PC-3 (cell line): Measurements from ENCODE around the gene MTMR6. TPM values are rescaled to one million over a fixed set of nuclear protein-coding genes. Genes with fewer than 3 reads are reported as not detected.

Source experiments
- ATAC-seq: fragments of 200-7000 bp; cut with Tn5 transposase; 2 replicates; pipeline ENCODE4 v1.9.1; 2020; ENCODE audit warnings: mild to moderate bottlenecking, moderate library complexity
- BruUV-seq: library from RNA; stranded (reverse); fragments of 400-500 nt; replicated peaks from 2 replicates; lab custom pipeline; 2021; lab: Mats Ljungman, UMichigan
- CTCF ChIA-PET: fragments of 300-600 bp; sonication (Branson Sonifier 250); formaldehyde crosslinking; loops from one replicate; lab custom pipeline; 2022; ENCODE audit warnings: antibody characterized with exemption; lab: Charles Lee
- POLR2A ChIA-PET: fragments of 300-600 bp; sonication (Branson Sonifier 250); formaldehyde crosslinking; loops from one replicate; lab custom pipeline; 2022; ENCODE audit warnings: antibody characterized with exemption; ENCODE audit not compliant: unreplicated experiment; lab: Charles Lee
- DNase-seq: peaks from one replicate; pipeline ENCODE4 v3.0.0-alpha.2; 2015
- H2AFZ ChIP-seq: fragments of 300-600 bp; sonication (generic); 2 replicates; pipeline ENCODE4 v1.6.0; 2016; ENCODE audit warnings: antibody characterized with exemption, low read length
- H3F3A ChIP-seq: fragments of 300-600 bp; sonication (generic); one replicate; pipeline ENCODE4 v1.6.0; 2017; ENCODE audit warnings: antibody characterized with exemption, low read length, control low read depth, mild to moderate bottlenecking; ENCODE audit not compliant: unreplicated experiment
- H3K27ac ChIP-seq: fragments of 300-600 bp; sonication (generic); 2 replicates; pipeline ENCODE4 v1.5.1; 2016; ENCODE audit warnings: mild to moderate bottlenecking, low read length
- H3K27me3 ChIP-seq: fragments of 300-600 bp; sonication (generic); 2 replicates; pipeline ENCODE4 v1.6.1; 2016; ENCODE audit warnings: low read length, mixed read lengths
- H3K36me3 ChIP-seq: fragments of 300-600 bp; sonication (generic); 2 replicates; pipeline ENCODE4 v1.6.1; 2016; ENCODE audit warnings: low read depth, mixed run types, low read length, mixed read lengths
- H3K4me1 ChIP-seq: fragments of 300-600 bp; sonication (generic); 2 replicates; pipeline ENCODE4 v1.5.1; 2016; ENCODE audit warnings: low read length; ENCODE audit not compliant: insufficient read depth
- H3K4me2 ChIP-seq: fragments of 300-600 bp; sonication (generic); 2 replicates; pipeline ENCODE4 v1.6.0; 2016; ENCODE audit warnings: low read length
- H3K4me3 ChIP-seq: fragments of 300-600 bp; sonication (generic); 2 replicates; pipeline ENCODE4 v1.5.1; 2016; ENCODE audit warnings: mild to moderate bottlenecking, low read length, mixed read lengths
- H3K79me2 ChIP-seq: fragments of 300-600 bp; sonication (generic); 2 replicates; pipeline ENCODE4 v1.6.1; 2017; ENCODE audit warnings: low read length, mixed read lengths
- H3K9ac ChIP-seq: fragments of 300-600 bp; sonication (generic); 2 replicates; pipeline ENCODE4 v1.6.0; 2016; ENCODE audit warnings: mild to moderate bottlenecking, low read length
- H3K9me2 ChIP-seq: fragments of 300-600 bp; sonication (generic); replicated peaks from 2 replicates; pipeline ENCODE4 v1.6.1; 2016; ENCODE audit warnings: mixed run types, low read length, mixed read lengths
- H3K9me3 ChIP-seq: fragments of 300-600 bp; sonication (generic); 2 replicates; pipeline ENCODE4 v1.6.1; 2016; ENCODE audit warnings: low read length, mixed read lengths
- H4K20me1 ChIP-seq: fragments of 300-600 bp; sonication (generic); 2 replicates; pipeline ENCODE4 v1.6.1; 2016; ENCODE audit warnings: low read length, mixed read lengths
- EZH2 ChIP-seq: fragments of 300-600 bp; sonication (generic); IDR thresholded peaks from one replicate; pipeline ENCODE4 v1.6.1; 2017; ENCODE audit warnings: antibody characterized with exemption, mild to moderate bottlenecking, low read length; ENCODE audit not compliant: unreplicated experiment
- EZH2phosphoT487 ChIP-seq: fragments of 300-600 bp; sonication (generic); IDR thresholded peaks from 2 replicates; pipeline ENCODE4 v1.6.1; 2018; ENCODE audit warnings: mild to moderate bottlenecking, antibody characterized with exemption, low read length, borderline replicate concordance
- intact Hi-C: fragments of 100-400 bp; cut with micrococcal nuclease; formaldehyde crosslinking; loops from 2 replicates; pipeline ENCODE4 v1.9.0; 2023
- total RNA-seq: library from RNA; depleted of rRNA; stranded (reverse); fragments of >200 nt; gene quantifications from 2 replicates; pipeline ENCODE4 v1.2.3, GENCODE V29; 2014
- TF ChIP-seq, protein P1 (sequence below): fragments of 300-600 bp; sonication (generic); conservative IDR thresholded peaks from 2 replicates; pipeline ENCODE4 v1.5.1; 2017; ENCODE audit warnings: antibody characterized with exemption, low read depth, mild to moderate bottlenecking, low read length

Gene MTMR6
- total RNA-seq, 1 experiment from 2014 or later = 10.5 TPM

- intact Hi-C loops = no loop called here
- no TSS peak for BruUV-seq
- no peaks in the 10 kb centered on the region for H3F3A ChIP-seq
Observed at GRCh38 chr13:25306671-25307464, 19.6 kb upstream of the MTMR6 start.

GRCh38 chr13:25302121-25302520 is 14.8 kb upstream of the MTMR6 start:
- H3K4me3 ChIP-seq = peak overlapping the region; percentile 89
- H3K27me3 ChIP-seq = no peaks in the 10 kb centered on the region
- no peak for ATAC-seq
- intact Hi-C loops = no loop called here
- H3K9me3 ChIP-seq = no peaks in the 10 kb centered on the region
- H3F3A ChIP-seq = no peaks in the 10 kb centered on the region
- H3K27ac ChIP-seq = peak overlapping the region; percentile 45
- peaks cover 11% of the 10 kb centered on the region; the same call in 1 of the 2 replicates for H4K20me1 ChIP-seq
- BruUV-seq = TSS peak; percentile 57
- peaks cover 7% of the 10 kb centered on the region for H3K36me3 ChIP-seq
- TF ChIP-seq, protein P1, sequence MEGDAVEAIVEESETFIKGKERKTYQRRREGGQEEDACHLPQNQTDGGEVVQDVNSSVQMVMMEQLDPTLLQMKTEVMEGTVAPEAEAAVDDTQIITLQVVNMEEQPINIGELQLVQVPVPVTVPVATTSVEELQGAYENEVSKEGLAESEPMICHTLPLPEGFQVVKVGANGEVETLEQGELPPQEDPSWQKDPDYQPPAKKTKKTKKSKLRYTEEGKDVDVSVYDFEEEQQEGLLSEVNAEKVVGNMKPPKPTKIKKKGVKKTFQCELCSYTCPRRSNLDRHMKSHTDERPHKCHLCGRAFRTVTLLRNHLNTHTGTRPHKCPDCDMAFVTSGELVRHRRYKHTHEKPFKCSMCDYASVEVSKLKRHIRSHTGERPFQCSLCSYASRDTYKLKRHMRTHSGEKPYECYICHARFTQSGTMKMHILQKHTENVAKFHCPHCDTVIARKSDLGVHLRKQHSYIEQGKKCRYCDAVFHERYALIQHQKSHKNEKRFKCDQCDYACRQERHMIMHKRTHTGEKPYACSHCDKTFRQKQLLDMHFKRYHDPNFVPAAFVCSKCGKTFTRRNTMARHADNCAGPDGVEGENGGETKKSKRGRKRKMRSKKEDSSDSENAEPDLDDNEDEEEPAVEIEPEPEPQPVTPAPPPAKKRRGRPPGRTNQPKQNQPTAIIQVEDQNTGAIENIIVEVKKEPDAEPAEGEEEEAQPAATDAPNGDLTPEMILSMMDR = no peak
- TF ChIP-seq EZH2phosphoT487 (no peak), EZH2 (no peak)
- peak overlapping the region; percentile 85 for H3K4me2 ChIP-seq
- DNase-seq = peak; percentile 4
- CTCF ChIA-PET = no interaction called here
- peaks cover 56% of the 10 kb centered on the region for H3K79me2 ChIP-seq
- H2AFZ ChIP-seq = peak overlapping the region; percentile 98
- H3K4me1 ChIP-seq = peaks cover 11% of the 10 kb centered on the region; the same call in 1 of the 2 replicates
- peak overlapping the region; percentile 87 for H3K9ac ChIP-seq
- POLR2A ChIA-PET = no interaction called here
- no peaks in the 10 kb centered on the region for H3K9me2 ChIP-seq

More at GRCh38 chr13:25306671-25307464, 19.6 kb upstream of the MTMR6 start:
- TF ChIP-seq EZH2 (no peak), EZH2phosphoT487 (no peak)
- TF ChIP-seq, protein P1 = no peak
- ATAC-seq (no peak), DNase-seq (no peak)
- Histone ChIP-seq H3K9ac (no peak overlapping the region), H3K36me3 (peaks cover 30% of the 10 kb centered on the region), H3K27ac (no peak overlapping the region), H4K20me1 (peaks cover 11% of the 10 kb centered on the region; the same call in 1 of the 2 replicates), H3K4me1 (peaks cover 6% of the 10 kb centered on the region; the same call in 1 of the 2 replicates), H3K9me2 (no peaks in the 10 kb centered on the region), H3K4me2 (no peak overlapping the region), H3K4me3 (no peak overlapping the region), H3K27me3 (no peaks in the 10 kb centered on the region), H3K9me3 (no peaks in the 10 kb centered on the region), H2AFZ (no peak overlapping the region), H3K79me2 (peaks cover 55% of the 10 kb centered on the region)
- ChIA-PET CTCF (no interaction called here), POLR2A (no interaction called here)
